ENCODE measurements around the gene TBC1D8. TPM values are rescaled to one million over a fixed set of nuclear protein-coding genes. Genes with fewer than 3 reads are reported as not detected.

Gene TBC1D8
- total and polyA plus RNA-seq, 2 of the 13 experiments (the other 11 are each of a cell fraction or from before 2014, with no cell fraction given), result 45.1 to 95.4 TPM

- TF ChIP-seq PRDM4 (CRISPR knock-in tag; IDR thresholded peaks at IDR 0.05; ENCODE audit: borderline replicate concordance) (no peak), ZNF367 (CRISPR knock-in tag; IDR thresholded peaks at IDR 0.05; ENCODE audit: borderline replicate concordance) (no peak), POLR2AphosphoS2 (IDR thresholded peaks at IDR 0.05; ENCODE audit: low read depth, low read length) (no peak), CC2D1A (CRISPR knock-in tag; IDR thresholded peaks at IDR 0.05) (no peak)
Measured at GRCh38 chr2:101124643-101125366, 26.4 kb downstream of the TBC1D8 start (continued).

GRCh38 chr2:101123795-101124471 is 27.2 kb downstream of the TBC1D8 start:
- POLR2A ChIA-PET, result interaction anchor here (0.8 to 4.7 kb wide), 5 partner anchors 17 to 59 kb away, joined by 3 to 49 read pairs (median 4); partner anchors contain the start of gene TBC1D8
- TF ChIP-seq KLF6 (CRISPR knock-in tag; IDR thresholded peaks at IDR 0.05) (no peak), FOXA3 (CRISPR knock-in tag; IDR thresholded peaks at IDR 0.05) (0 out of 2 replicates have a peak, but pooled peaks have one; percentile 11), SALL1 (CRISPR knock-in tag; IDR thresholded peaks at IDR 0.05) (0 out of 2 replicates have a peak, but pooled peaks have one; percentile 31), ZNF414 (CRISPR knock-in tag; IDR thresholded peaks at IDR 0.05) (0 out of 2 replicates have a peak, but pooled peaks have one; percentile 2), NBN (conservative IDR thresholded peaks at IDR 0.05) (no peak), ZNF605 (CRISPR knock-in tag; IDR thresholded peaks at IDR 0.05) (0 out of 2 replicates have a peak, but pooled peaks have one; percentile 3), ZBTB42 (CRISPR knock-in tag; IDR thresholded peaks at IDR 0.05) (no peak), RBM22 (optimal IDR thresholded peaks at IDR 0.05; ENCODE audit: low read length) (peak; percentile 43), ZNF441 (CRISPR knock-in tag; IDR thresholded peaks at IDR 0.05; ENCODE audit: borderline replicate concordance) (0 out of 2 replicates have a peak, but pooled peaks have one; percentile 20), CHD4 (IDR thresholded peaks at IDR 0.05; ENCODE audit: borderline replicate concordance, low read length) (0 out of 2 replicates have a peak, but pooled peaks have one; percentile 0), SAP130 (CRISPR knock-in tag; IDR thresholded peaks at IDR 0.05; ENCODE audit: low read depth) (no peak)
- FAIRE-seq, result peak; percentile 4
- Histone ChIP-seq H4K20me1 (ENCODE audit: insufficient read depth, low read length) (no peaks in the 10 kb centered on the region; the same call in 1 of the 2 replicates), H3K9me3 (ENCODE audit: low read length) (no peaks in the 10 kb centered on the region), H3K79me2 (ENCODE audit: insufficient read depth, low read length) (peaks cover 97% of the 10 kb centered on the region), H2AFZ (ENCODE audit: low read length) (no peak overlapping the region), H3K27me3 (ENCODE audit: control insufficient read depth in 1 of 2, insufficient read depth in 2 of 2, low read length in 2 of 2) (no peaks in the 10 kb centered on the region), H3K4me2 (ENCODE audit: low read depth, low read length) (peak overlapping the region; percentile 76), H3K4me3 (replicated peaks in 1 of 3; ENCODE audit: insufficient read depth in 1 of 3, low read depth in 2 of 3, low read length in 3 of 3) (0 out of 6 replicates have a peak overlapping the region, but pooled peaks of 1 of the 3 experiments have one; percentile 36), H3K27ac (ENCODE audit: extremely low read length, insufficient read depth, low read length) (peak overlapping the region; percentile 78), H3K4me1 (ENCODE audit: insufficient read depth, low read length) (peaks cover 100% of the 10 kb centered on the region), H3K36me3 (replicated peaks in 1 of 2; ENCODE audit: control insufficient read depth in 1 of 2, insufficient read depth in 2 of 2, low read length in 2 of 2) (peaks cover 5 to 6% of the 10 kb centered on the region in 2 experiments; a peak in 4 of 5 replicates), H3K9ac (ENCODE audit: insufficient read depth, low read depth, low read length) (peak overlapping the region; percentile 73; the same call in 1 of the 2 replicates)
- in situ Hi-C loops (cut with HindIII; ENCODE audit: extremely low pct_ligation_motif_present, low pct_unique_long_range_greater_than_20kb), result no loop called here
- CTCF ChIA-PET (ENCODE audit: low intra/inter-chr PET ratio, low total read pairs), result no interaction called here
- DNase-seq (ENCODE audit: low spot score), result peak; percentile 22
- WGBS (ENCODE audit: low lambda C conversion rate), result 74% methylated on average over 5 of the region's 5 CpGs
- intact Hi-C loops (cut with micrococcal nuclease; ENCODE audit: unreplicated experiment), result no loop called here
- BruUV-seq (replicated peaks), result no TSS peak
- ATAC-seq, result no peak

All from HepG2 (cell line).